ENCODE measurements around the gene INAFM1.
A peak's percentile ranks its signal among the peaks of the same experiment; 100 is the strongest.
"Not testable (repeated sequence)": the region's sequence is repeated elsewhere in the genome, so short reads cannot be mapped to it uniquely, and the experiment has no call there.

Gene INAFM1

DNA sequence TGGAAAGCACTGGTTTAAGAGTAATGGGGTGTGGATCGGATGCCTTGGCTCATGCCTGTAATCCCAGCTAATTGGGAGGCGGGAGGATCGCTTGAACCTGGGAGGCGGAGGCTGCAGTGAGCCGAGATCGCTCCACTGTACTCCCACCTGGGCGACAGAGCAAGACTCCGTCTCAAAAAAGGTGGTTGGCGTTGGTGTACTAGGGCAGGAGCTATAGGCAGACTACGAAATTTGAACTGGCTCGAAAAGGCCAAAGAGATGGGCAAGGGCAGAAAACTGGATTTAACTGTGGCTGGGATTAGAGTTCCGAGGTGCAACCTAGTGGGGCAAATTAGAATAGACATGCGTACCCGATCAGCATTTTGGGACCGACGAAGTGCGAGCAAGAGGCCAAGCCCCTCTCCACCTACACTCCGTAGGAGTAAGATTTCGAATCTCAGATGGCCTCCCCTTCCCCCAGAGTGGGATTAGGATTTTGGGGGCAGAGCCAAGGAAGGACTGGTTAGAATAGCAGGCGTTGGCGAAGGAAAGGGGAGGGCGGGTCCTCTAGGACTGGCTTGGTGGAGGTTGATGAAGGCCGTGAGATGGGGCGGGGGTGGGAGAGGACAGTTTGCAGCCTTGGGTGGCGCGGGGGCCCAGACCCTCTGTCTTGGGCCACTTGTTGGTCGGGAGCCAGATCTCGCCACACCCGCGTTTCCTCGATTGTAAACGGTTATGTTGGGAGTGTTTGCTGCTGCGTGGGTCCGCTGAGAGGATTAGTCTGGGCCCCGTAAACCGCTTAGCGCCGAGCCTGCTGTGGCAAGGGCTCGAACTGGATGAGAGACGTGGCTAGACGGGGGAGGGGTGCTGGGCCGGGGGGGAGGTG lies 2.0 kb upstream of the INAFM1 start:
- DNase-seq (ENCODE audit: low read depth, low spot score): no peak
- peak overlapping the region; percentile 66 for H3K4me3 ChIP-seq (ENCODE audit: low read depth, low read length)
- POLR2A ChIA-PET: interaction anchor here (0.7 to 1.2 kb wide), 3 partner anchors 10 to 47 kb away, joined by 3 to 10 read pairs (median 3); no protein-coding TSS in a partner anchor
- TF ChIP-seq, protein P1, sequence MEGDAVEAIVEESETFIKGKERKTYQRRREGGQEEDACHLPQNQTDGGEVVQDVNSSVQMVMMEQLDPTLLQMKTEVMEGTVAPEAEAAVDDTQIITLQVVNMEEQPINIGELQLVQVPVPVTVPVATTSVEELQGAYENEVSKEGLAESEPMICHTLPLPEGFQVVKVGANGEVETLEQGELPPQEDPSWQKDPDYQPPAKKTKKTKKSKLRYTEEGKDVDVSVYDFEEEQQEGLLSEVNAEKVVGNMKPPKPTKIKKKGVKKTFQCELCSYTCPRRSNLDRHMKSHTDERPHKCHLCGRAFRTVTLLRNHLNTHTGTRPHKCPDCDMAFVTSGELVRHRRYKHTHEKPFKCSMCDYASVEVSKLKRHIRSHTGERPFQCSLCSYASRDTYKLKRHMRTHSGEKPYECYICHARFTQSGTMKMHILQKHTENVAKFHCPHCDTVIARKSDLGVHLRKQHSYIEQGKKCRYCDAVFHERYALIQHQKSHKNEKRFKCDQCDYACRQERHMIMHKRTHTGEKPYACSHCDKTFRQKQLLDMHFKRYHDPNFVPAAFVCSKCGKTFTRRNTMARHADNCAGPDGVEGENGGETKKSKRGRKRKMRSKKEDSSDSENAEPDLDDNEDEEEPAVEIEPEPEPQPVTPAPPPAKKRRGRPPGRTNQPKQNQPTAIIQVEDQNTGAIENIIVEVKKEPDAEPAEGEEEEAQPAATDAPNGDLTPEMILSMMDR (IDR thresholded peaks at IDR 0.05; ENCODE audit: insufficient read depth, low read length, missing control alignments): no peak
- CTCF ChIA-PET: interaction anchor here (0.9 to 1.7 kb wide), 6 partner anchors 10 to 77 kb away, joined by 3 to 7 read pairs (median 4); partner anchors contain the start of gene DHX34

GRCh38 chr19:47273313-47274070 lies 1.2 kb upstream of the INAFM1 start:
- H3K4me3 ChIP-seq (ENCODE audit: low read depth, low read length): peak overlapping the region; percentile 66
- TF ChIP-seq, protein P1 (IDR thresholded peaks at IDR 0.05; ENCODE audit: insufficient read depth, low read length, missing control alignments): no peak
- peak; percentile 46 for DNase-seq (ENCODE audit: low read depth, low spot score)
- POLR2A ChIA-PET: interaction anchor here (0.8 to 4.0 kb wide), 6 partner anchors 11 to 160 kb away, joined by 3 to 27 read pairs (median 4); partner anchors contain the start of genes CCDC9 and ZC3H4
- CTCF ChIA-PET: interaction anchor here (1.0 to 5.8 kb wide), 4 partner anchors 13 to 76 kb away, joined by 3 to 88 read pairs (median 16); partner anchors contain the start of gene DHX34

DNA sequence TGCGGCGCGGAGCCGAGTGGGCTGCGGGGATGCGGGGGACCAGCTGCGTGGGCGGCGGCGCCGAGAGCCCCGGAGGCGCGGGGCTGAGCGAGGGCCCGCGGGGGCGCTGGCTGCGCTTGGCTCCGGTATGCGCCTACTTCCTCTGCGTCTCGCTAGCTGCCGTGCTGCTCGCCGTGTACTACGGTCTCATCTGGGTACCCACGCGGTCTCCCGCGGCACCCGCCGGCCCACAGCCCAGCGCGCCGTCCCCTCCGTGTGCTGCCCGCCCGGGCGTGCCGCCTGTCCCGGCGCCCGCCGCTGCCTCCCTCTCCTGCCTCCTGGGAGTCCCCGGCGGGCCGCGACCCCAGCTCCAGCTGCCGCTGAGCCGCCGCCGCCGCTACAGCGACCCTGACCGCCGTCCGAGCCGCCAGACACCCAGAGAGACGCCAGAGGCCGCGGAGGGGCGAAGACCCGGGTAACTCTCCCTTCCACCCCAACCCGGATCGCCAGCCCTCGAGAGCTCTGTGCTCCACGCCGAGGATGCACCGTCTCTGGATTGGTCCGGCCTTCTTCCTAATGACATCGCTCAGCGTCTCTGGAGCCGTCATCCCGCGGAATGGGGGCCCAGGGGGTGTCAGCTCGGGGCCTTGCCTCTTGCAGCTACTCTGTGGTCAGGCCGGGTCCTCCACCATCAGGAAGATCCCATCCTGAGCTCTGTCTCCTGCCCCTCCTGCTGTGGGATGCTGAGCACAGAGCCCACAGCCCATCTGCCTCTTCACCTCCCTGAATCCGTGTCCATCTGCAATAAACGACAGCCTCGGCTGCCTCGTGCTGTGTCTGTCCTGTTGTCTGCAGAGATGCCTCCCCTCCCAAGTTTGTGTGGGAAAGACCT lies 441 bp downstream of the INAFM1 start:
- H3K4me3 ChIP-seq (ENCODE audit: low read depth, low read length): peak overlapping the region; percentile 54
- POLR2A ChIA-PET: interaction anchor here (1.1 to 4.0 kb wide), 5 partner anchors 13 to 64 kb away, joined by 3 to 27 read pairs (median 7); partner anchors contain the start of gene CCDC9
- TF ChIP-seq, protein P1 (IDR thresholded peaks at IDR 0.05; ENCODE audit: insufficient read depth, low read length, missing control alignments): no peak
- CTCF ChIA-PET: interaction anchor here (0.5 to 5.8 kb wide), 15 partner anchors 12 to 153 kb away, joined by 3 to 88 read pairs (median 5); partner anchors contain the start of genes CCDC9 and DHX34
- no peak for DNase-seq (ENCODE audit: low read depth, low spot score)

DNA sequence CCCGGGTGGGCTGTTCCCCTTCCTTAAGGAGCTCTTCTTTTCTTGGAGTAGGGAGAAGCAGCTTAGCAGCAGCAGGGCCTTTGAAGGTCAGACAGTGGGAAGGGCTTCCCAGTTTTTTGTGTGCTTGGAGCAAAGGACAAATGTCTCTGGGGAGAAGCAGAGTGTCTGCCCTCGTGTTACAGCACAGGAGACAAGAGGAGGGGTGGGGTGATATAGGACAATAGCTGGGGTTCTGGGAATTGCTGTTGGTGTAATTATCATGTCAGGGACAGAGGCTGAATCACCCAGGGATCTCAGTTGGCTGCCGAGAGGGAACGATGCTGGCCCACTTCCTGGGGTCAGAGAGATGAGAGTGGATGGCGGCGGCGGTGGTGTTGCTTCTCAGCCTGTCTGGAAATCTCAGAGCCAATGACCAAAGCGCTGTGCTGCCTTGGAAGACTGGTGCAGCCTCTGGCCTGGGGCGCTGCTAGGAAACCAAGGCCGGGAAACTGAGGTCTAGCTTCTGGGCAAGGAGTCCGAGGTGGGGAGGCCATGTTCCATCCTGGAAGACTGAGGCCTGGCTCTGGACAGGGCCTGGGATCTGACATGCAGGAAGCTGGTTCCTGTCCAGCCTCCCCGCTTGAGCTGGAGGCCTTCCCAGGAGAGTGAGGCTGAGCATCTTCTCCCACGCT lies 1.2 kb downstream of the INAFM1 start:
- TF ChIP-seq, protein P1 (IDR thresholded peaks at IDR 0.05; ENCODE audit: insufficient read depth, low read length, missing control alignments): no peak
- ChIA-PET CTCF (interaction anchor here (1.0 to 5.8 kb wide), 14 partner anchors 11 to 150 kb away, joined by 3 to 88 read pairs (median 6); partner anchors contain the start of genes CCDC9 and DHX34), POLR2A (interaction anchor here (2.4 to 4.0 kb wide), 2 partner anchors 19 to 65 kb away, joined by 7 to 27 read pairs; partner anchors contain the start of gene CCDC9)
- no peak for DNase-seq (ENCODE audit: low read depth, low spot score)
- peak overlapping the region; percentile 54; the same call in 1 of the 2 replicates for H3K4me3 ChIP-seq (ENCODE audit: low read depth, low read length)

DNA sequence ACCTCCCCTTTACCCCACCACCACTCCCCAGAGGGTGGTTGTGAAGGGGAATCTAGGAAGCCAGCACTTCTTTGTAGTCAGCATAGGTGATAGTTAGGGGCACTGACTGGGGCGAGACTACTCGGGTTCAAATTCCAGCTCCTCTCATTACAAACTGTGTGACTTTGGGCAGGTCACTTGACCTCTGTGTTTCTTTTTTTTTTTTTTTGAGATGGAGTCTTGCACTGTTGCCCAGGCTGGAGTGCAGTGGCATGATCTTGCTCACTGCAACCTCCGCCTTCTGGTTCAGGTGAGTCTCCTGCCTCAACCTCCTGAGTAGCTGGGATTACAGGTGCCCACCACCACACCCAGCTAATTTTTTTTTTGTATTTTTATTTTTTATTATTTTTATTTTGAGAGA lies 1.8 kb downstream of the INAFM1 start:
- POLR2A ChIA-PET: interaction anchor here (0.7 to 4.0 kb wide), 2 partner anchors 9 to 20 kb away, joined by 3 to 27 read pairs; partner anchors contain the start of gene CCDC9
- CTCF ChIA-PET: interaction anchor here (1.4 to 5.8 kb wide), 8 partner anchors 10 to 151 kb away, joined by 4 to 88 read pairs (median 8); partner anchors contain the start of gene DHX34
- H3K4me3 ChIP-seq (ENCODE audit: low read depth, low read length); DNase-seq (ENCODE audit: low read depth, low spot score): not testable (repeated sequence)
